NCI-H748 (cell line): ENCODE measurements around the gene NXPH1.
"Not testable (repeated sequence)": the region's sequence is repeated elsewhere in the genome, so short reads cannot be mapped to it uniquely, and the experiment has no call there.

Experiments
- DNase-seq: peaks from one replicate; lab custom pipeline; 2025; ENCODE audit not compliant: unreplicated experiment; lab: John Stamatoyannopoulos, UW

Gene NXPH1

DNA sequence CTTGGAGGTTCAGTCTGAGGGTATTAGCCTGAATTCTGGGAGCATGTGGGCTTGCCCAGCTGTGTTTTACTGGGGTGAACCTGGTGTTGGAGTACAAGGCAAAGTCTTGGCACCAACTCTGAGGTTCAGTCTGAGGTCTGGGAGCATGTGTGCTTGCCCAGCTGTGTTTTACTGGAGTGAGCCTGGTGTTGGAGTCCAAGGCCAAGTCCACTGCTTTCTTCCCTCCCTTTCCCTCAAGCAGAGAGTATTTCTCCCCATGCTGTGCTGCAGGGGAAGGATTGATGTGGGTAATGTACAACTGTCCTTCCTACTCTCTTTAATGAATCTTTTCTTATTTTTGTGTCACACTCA is 236.1 kb downstream of the NXPH1 start:
- DNase-seq: no peak

DNA sequence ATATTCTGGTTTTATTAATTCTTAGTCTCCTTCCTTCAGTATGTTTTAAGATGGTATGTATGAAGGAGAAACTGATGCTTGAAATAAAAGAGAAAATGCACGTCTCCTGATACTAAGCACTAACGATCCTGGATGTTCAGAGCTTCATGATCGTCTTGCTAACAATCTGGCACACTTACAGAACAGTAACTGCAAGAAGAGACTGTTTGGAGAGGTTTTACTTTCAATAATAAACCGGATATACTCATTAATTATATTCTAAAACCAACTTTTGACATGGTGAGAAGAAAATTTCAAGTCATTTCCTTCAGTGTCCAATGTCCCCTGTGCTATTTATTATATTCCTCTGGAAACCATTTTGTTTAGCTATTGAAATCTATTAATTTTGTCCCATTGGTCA is 251.0 kb downstream of the NXPH1 start:
- DNase-seq: no peak

DNA sequence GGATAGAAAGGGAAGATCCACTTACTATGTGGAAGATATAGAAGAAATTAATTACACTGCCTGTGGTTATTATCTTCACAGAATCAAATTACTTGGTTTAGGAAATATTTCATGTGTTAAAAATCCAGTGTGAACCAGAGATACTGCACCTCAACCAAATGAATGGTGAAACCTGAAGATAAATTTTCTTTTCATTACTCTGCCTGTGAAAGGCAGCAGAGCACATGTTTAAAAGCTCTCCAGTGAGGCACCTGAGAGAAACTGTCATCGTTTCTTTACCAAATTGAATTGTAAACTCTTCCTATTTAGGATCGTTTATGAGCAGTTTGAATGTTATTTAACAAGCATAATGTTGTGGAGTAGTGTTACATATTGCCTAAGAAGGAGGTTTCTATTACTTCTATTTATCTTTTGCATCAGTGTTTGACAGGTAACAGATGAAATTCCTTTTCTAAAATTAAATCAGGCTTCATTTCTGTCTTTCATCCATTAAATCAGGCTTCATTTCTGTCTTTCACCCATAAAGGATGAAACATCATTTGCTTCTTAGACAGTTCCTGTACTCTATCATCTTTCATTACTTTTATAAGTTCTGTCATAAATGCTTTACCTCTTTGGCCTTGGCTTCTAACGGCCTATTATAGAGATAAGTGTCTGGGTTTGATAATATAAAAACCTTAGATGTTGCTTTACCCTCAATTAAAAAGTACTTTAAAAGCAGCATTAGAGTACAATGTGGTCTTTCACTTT is 266.6 kb downstream of the NXPH1 start:
- peak; percentile 23 for DNase-seq

DNA sequence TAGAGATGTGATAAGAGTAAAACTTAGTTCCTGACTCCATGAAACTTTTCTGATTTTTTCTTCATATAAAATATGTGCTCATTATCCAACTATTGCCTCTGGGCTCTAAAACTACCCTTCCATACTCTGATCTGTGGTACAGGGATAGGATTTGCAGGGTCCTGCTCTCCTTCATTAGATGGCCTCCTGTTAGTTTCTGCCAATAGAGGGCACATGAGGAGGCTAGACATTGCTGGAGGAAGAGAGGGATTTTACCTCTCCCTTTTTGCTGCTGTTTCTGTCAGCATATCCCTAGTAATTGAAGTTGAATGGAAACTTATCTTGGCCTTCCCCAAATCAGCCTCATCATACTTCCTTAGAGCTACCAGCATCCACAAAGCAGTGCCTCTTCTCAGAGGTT is 269.4 kb downstream of the NXPH1 start:
- no peak for DNase-seq

DNA sequence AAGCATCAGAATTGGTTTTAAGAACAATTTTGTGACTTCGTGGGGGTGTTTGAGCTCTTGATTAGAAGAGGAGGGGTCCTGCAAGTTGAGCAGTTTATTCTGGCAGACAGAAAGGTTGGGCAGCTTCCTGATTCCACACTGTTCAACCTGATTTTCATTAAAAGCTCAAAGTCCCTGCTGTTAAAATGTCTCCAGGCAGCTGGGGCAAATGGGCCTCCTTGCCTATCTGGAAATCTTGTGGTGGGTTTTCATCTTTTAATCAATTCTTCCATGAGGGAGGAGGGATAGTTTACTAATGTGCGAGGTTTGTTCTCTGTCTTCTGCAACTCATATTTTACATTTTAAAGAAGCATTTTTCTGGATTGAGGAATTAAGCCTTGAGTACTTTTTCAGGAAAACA is 276.7 kb downstream of the NXPH1 start:
- DNase-seq: no peak

DNA sequence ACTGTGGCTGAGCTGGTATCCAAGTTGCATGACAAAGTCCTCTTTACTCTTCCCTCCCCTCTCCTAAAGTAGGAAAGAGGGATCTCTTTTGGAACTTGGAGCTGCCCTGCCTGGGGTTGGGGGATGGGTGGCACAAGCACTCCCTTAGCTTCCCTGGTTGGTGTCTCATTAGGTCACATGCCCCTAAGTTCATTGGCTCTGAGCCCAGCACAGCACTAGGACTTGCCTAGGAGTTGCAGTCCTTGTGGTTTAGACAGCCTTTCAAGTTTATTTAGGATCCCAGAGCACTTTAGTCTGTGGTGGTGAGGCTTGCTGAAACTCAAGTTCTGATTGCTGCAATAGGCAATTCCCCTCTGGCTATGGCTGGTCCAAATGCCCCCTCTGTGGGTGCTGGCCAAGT is 281.4 kb downstream of the NXPH1 start:
- no peak for DNase-seq

DNA sequence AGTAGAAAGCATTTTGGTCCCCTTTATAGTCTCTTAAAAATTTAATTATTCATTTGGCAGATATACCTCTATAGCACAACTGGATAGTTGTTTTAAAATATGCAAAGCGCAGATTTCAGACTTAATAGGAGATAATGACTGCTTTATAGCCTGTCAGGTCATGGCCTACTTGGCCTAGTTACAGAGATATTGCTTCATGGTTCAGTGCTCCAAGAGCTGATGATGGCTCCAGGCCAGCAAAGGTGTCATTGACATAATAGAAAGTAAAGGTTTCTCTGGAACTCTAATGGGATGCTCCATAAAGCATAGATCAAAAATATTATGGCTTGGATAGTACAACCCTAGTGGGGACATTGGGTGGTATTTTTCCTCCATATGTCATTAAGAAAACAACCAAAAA is 285.7 kb downstream of the NXPH1 start:
- DNase-seq: peak; percentile 61

DNA sequence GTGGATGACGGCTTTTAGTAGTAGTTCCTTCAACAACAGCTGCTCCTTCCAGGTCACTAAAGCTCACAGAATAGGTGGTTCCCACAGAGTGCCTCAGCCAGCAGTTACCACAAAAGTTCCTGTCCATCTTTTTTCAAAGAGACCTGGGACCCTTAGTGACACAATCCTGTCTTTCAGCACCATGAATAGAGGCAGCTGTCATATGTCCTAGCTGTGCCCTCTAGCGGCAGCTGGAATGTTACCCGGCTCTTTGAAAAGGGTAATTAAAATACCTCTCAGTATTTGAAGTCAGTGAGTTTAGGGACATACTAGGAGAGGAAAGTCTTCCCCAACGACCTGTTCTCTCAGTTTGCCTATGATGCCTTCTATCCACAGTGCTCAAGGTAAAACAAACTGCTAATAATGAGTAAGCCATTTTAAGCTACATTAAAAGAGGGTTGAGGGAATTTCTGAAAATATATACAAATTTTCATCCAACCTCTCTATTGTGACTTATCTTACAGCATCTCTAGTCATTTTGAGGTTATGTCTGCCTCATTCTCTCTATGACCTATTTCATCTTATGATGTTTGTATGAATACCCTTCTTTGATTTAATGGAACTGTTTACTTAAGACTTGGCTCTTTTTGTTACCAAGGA is 290.8 kb downstream of the NXPH1 start:
- DNase-seq: peak; percentile 89

DNA sequence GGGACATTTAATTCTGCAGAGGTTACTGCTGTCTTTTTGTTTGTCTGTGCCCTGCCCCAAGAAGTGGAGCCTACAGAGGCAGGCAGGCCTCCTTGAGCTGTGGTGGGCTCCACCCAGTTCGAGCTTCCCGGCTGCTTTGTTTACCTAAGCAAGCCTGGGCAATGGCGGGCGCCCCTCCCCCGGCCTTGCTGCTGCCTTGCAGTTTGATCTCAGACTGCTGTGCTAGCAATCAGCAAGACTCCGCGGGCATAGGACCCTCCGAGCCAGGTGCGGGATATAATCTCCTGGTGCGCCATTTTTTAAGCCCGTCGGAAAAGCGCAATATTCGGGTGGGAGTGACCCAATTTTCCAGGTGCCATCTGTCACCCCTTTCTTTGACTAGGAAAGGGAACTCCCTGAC is 298.3 kb downstream of the NXPH1 start:
- not testable (repeated sequence) for DNase-seq

DNA sequence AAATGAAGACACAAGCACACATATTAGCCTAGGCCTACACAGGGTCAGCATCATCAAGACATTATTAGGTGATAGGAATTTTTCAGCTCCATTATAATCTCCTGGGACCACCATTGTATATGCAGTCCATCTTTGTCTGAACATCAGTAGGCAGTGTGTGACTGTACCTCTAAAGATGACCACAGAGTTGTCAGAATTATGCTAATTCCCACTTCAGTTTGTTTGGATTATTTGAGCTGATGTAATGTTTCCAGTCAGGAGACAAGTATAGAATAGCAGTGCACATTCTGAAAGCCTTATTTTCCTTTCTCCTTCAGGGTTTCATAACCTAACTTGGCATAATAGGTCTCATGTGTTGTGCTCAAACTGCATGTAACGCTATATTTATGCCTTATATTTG is 306.4 kb downstream of the NXPH1 start:
- DNase-seq: peak; percentile 19

DNA sequence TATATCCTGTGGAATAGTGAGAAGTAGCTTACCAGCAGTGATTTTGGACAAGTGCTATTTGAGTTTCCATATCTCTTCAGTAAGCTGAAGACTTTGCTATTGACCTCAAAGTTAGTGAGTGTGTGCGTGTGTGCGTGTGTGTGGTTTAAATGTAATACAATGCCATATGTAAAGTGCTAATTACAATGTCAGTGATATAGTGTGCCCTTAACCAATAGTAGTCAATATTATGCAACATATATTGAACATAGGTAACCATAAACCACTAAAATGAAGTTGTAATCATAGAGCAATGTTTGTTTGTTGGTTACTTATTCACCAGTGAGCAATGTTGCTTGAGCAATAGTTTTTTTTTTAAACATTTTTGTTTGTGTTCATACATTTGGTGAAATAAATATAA is 309.4 kb downstream of the NXPH1 start:
- no peak for DNase-seq

DNA sequence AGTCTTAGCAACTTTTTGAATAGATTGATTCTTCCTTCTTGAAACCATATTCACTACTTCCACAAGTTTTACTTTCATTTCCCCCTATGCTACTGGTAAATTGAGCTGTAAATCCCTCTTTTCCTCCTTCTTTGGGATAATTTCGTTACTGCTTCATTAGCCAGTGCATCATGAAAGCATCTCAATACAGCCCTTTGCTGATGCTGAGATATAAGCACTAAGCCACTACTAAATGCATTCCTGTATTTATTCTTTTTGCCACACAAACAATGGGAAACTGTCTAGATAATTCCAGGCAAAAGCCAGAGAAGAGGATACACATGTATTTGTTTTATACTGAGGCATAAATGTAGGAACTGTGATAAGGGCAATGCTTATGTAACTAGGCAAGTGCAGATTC is 313.9 kb downstream of the NXPH1 start:
- no peak for DNase-seq

DNA sequence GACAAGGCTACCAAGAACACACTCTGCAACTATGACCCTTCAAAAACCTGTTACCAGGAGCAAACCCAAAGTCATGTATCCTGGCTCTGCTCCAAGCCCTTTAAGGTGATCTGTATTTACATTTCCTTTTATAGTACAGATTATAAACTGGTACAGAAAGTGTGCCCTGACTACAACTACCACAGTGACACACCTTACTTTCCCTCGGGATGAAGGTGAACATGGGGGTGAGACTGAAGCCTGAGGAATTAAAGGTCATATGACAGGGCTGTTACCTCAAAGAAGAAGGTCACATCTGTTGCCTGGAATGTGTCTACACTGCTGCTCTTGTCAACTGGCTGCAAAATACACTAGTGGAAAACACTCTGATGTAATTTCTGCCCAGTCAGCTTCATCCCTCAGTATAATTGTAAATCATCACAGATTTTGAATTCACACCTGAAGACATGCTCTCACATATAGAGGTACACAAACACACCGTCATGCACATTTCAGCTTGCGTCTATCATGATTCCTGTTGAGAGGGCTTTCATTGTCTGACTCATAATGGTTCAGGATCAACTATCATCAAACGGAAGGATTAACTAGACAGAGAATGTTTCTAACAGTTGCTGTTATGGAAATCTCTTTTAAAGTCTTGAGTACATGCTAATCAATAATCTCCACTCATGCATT is 318.3 kb downstream of the NXPH1 start:
- peak; percentile 74 for DNase-seq

DNA sequence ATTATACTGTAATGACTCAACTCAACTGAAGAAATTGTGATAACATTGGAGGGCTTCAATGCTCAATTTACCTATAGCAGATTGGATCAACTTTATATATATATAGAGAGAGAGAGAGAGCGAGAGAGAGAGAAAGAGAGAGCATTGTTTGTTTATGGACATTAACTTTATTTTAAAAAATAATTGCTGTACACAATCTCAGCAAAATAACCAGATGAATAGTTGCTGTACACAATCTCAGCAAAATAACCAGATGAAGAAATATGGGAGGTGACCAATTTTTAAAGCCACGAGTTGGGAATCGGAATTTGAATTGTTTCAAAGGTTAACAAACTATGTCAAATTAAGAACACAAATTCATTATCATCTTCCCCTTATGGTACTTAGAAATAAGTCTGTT is 319.9 kb downstream of the NXPH1 start:
- DNase-seq: no peak

DNA sequence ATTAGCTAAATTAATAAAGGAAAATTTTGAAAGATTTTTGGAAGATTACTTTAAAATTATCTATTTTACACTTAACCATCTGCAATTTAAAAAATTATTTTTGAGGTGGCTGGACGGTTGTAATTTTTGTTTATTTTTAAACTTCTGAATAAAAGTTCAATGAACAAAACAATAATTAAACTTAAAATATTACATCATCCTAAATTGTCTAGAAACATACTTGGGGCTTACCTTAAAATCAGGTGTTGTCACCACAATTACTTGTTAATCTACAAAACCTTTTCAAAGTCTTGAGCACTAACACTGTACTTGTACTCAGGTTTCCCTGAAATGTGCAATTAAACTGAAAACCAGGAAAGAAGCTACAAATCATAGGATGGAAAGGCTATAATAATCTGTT is 328.3 kb downstream of the NXPH1 start:
- DNase-seq: peak; percentile 6

DNA sequence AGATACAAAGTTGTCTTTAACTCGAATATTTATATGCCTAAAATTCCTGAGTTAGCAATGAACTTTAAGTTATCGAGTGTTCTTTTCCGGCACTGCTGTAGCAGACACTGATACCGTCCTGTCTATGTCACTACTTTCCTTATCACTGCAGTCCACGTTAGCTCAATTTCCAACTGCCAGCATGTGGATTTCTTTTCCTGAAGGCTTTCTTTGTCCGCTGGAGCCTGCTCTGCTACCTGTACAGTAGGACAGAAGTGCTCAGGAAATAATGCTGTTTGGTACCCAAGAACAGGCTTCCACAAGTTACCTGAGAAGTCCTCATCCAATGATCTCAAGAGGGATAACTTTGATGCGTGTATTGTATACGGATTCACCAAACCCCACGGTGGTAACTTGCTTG is 329.4 kb downstream of the NXPH1 start:
- DNase-seq: no peak

DNA sequence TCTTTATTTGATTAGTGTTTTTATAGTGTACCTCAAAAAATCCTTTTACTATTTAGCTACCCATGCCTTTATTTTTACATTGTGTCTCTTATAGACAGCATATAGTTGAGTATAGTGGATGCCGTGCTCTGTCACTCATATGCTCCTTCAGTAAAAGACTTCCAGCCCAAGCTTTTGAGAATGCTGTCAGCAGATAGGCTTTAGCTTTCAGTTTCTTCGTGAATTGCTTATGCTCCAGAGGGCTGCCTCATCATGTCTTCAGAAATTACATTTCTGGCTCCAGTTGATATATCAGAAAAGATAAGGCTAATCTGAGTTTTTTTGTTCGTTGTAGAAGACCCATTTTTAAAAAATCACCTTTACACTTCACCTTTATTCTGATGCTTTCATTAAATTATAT is 332.0 kb downstream of the NXPH1 start:
- DNase-seq: no peak

DNA sequence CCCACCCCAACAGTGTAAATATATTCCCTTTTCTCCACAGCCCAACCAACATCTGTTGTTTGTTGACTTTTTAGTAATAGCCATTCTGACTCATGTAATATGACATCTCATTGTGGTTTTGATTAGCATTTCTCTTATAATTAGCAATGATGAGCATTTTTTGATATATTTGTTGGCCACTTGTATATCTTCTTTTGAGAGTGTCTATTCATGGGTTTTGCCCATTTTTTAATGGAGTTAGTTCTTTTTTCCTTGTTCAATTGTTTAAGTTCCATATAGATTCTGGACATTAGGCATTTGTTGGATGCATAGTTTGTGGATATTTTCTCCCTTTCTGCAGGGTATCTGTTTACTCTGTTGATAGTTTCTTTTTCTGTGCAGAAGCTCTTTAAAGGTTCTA is 340.1 kb downstream of the NXPH1 start:
- DNase-seq: peak; percentile 31

DNA sequence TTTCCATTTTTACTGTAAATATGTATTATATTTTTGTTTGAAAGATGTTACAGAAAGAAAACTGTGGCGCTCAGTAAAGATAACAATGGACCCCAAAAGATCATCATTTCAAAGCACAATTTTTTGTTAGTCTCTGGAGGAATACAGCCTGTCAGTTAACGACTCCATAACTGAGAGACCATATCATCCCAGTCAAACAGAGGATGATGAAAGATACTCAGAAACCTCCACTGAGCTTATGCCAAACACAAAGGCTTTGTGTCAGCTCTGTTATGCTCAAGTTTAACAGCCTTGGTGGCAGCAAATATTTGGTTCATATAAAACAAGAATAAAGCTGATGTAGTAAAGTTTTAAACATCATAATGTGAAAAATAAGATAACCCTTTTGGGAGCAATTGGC is 345.1 kb downstream of the NXPH1 start:
- no peak for DNase-seq

DNA sequence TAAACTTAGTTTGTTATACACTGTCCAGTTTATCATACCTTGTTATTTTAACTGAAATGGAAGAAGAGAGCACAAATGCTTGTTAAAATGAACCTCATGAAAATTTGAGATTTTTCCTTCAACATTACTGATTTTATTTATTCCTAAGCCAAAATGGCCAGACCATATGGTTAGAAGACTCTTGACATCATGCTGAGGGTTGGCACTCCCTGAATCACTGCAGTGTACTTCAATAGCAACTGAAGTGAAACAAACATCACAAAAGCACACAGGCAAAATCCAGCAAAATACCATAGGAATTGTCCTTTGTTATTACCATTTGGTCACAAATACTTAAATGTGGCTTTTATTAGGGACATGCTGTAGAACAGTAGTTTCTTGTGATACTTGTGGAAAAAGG is 347.8 kb downstream of the NXPH1 start:
- no peak for DNase-seq

DNA sequence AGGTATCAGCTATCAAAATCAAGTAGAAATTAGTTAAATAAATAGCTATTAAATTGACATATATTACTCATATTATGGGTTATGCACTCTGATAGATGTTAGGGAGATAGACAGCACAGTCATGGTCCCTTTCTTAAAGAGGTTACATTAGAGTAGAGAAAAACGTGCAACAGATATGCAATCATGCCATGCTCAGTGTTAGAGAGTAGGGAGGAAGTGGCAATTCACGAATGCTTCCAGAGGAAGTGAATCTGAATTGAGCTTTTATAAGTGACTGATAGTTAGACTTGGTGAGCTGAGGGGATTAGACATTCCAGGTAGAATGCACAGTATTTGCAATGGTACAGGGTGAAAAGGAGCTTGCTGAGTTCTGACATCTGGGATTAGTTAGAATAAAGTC is 349.8 kb downstream of the NXPH1 start:
- DNase-seq: no peak

DNA sequence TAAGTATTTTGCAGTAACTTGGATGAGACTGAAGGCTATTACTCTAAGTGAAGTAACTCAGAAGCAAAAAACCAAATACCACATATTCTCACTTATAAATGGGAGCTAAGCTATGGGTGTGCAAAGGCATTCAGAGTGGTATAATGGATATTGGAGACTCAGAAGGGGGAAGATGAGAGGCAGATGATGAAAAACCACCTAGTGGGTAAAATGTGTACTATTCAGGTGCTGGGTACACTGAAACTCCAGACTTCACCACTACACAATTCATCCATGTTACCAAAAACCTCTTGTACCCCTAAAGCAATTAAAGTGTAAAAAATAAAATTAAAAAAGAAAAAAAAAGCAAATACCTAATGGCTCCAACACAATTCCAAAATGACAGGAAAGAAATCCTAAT is 351.7 kb downstream of the NXPH1 start:
- DNase-seq: no peak

DNA sequence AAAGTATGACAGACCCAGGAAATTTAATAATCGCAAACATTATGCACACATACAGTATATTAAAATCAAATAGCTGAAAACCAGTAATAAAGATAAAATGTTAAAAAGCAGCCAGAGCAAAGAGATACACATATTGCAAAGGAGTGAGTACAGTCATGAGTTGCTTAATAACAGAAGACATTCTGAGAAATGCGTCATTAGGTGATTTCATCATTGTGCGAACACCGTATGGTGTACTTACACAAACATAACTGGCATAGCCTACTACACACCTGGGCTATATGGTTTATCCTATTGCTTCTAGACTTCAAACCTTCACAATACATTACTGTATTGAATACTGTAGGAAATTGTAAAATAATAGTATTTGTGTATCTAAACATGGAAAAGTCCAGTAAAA is 367.6 kb downstream of the NXPH1 start:
- DNase-seq: no peak
